DOHH2 (cell line): ENCODE results near the gene CRBN.

Experiments
- CTCF ChIP-seq: fragments of 200-600 bp; sonication (generic); IDR thresholded peaks from one replicate; pipeline ENCODE4 v1.5.1; 2014; ENCODE audit warnings: antibody characterized with exemption, mild to moderate bottlenecking, low read depth, low read length; ENCODE audit not compliant: poor library complexity, severe bottlenecking
- EZH2phosphoT487 ChIP-seq: fragments of 200-600 bp; sonication (generic); IDR thresholded peaks from 2 replicates; pipeline ENCODE4 v1.6.1; 2017; ENCODE audit warnings: borderline replicate concordance, mild to moderate bottlenecking, antibody characterized with exemption, low read length, moderate library complexity, mixed read lengths

- TF ChIP-seq CTCF (no peak), EZH2phosphoT487 (no peak)
These were observed 22.1 kb upstream of the CRBN start for GRCh38 chr3:3201611-3202010.
